ENCODE data around the gene CFP. TPM values are rescaled to one million over a fixed set of nuclear protein-coding genes. Genes with fewer than 3 reads are reported as not detected.
A peak's percentile ranks its signal among the peaks of the same experiment; 100 is the strongest.

The CFP gene
- total RNA-seq, 1 donor, result under 0.01 TPM

DNA sequence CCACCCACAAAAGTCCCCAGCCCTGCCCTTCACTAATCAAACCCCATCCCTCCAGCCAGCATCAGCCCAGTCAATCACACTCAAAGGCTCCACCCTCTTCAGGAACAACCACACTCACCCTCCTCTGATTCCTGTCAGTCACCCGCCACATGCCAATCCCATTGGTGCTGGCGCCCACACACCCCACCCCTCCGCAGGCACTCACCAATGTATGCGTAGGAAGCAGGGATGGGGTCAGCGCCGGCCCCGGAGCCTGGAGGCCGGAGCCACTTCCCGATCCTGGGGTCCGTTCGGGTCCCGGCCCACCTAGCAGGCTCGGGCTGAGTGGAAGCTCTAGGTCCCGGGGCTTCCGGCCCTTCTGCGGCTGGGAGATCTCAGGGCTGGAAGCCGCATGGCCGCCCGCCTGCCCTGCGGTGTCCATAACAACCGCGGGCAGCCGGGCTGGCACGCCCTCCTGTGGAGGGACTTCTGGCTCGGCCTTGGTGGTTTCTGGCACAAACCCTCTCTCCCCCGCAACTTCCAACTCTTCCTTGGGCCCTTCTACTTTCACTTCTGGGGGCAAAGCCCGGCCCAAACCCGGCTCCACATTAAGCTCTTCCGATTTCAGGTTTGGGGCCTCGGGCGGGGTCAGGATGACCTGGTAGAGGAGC is 7.9 kb upstream of the CFP start:
- TF ChIP-seq, protein P1, sequence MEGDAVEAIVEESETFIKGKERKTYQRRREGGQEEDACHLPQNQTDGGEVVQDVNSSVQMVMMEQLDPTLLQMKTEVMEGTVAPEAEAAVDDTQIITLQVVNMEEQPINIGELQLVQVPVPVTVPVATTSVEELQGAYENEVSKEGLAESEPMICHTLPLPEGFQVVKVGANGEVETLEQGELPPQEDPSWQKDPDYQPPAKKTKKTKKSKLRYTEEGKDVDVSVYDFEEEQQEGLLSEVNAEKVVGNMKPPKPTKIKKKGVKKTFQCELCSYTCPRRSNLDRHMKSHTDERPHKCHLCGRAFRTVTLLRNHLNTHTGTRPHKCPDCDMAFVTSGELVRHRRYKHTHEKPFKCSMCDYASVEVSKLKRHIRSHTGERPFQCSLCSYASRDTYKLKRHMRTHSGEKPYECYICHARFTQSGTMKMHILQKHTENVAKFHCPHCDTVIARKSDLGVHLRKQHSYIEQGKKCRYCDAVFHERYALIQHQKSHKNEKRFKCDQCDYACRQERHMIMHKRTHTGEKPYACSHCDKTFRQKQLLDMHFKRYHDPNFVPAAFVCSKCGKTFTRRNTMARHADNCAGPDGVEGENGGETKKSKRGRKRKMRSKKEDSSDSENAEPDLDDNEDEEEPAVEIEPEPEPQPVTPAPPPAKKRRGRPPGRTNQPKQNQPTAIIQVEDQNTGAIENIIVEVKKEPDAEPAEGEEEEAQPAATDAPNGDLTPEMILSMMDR (IDR thresholded peaks at IDR 0.05; ENCODE audit: insufficient read depth, low read depth, low read length), result no peak
- H3K4me3 ChIP-seq (ENCODE audit: low read depth, low read length), result no peak overlapping the region
- no peak for DNase-seq (ENCODE audit: low read depth)

DNA sequence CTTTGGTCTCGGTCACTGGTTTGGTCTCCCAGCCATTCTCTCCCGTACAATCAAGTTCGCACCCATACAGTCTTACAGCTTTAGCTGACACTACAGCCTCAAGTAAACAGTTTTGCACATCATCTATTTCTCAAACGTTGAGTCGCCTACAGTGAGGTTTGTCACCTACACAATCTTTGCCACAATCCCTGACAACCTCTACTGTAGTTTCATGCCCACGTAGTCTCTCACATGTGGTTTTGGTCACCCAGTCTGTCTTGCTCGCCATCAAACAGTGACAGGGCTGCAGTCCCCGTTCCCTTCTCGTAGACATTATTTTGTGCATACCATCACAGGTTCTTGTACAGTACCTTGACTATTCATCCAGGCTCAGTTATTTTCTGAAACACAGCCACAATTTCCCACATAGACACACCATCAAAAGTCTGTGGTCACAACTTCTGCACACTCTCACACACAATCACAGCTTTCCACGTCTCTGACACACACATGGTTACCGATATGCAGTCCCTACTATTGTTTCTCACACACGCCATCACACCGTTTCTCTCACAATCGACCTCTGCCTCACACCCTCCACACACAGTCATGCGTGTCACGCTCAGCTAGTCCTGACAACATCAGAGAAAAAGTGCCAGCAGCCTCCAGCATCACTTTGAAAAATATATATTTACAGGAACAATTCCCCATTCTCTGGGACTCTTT is 5.3 kb upstream of the CFP start:
- DNase-seq (ENCODE audit: low read depth), result no peak
- no peak overlapping the region for H3K4me3 ChIP-seq (ENCODE audit: low read depth, low read length)
- TF ChIP-seq, protein P1 (IDR thresholded peaks at IDR 0.05; ENCODE audit: insufficient read depth, low read depth, low read length), result no peak

DNA sequence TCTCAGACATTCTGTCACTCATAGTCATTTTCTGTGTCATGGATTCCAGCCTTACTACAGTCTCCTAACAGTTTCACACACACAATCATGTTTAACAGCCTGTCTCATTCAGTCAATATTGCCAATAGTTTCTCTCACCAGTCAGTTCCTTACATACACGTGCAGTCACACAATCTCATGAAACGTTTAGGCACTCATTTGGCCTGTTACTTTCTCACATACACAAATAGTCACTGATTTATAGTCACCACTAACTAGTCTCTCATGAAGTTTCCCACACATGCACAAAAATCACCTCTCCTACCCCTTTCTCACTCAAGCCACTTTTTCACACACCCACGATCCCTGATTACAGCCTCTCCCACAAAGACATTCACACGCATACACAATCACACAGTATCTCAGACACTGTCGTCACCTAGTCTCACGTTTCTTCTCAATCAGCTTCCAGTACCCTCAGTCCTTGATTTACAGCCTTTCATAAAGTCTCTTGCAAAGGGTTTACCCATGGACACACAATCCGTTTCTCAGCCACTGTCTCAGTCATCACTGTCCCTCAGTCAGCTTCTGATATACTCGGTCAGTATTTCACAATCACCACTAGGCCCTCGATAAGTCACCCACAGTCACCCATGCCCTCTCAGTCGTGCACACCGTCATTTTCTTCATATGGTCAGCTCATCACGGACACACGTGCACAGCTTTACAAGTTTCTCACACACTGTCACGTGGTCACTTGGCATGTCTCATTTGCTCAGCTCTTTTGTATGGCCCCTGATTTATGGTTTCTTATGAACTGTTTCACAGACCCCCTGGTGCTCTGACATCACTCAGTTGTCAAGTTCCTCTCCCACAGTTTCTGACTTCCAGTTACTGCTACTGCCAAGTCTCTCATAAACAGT is 4.2 kb upstream of the CFP start:
- DNase-seq (ENCODE audit: low read depth), result peak; percentile 12
- no peak overlapping the region for H3K4me3 ChIP-seq (ENCODE audit: low read depth, low read length)
- TF ChIP-seq, protein P1 (IDR thresholded peaks at IDR 0.05; ENCODE audit: insufficient read depth, low read depth, low read length), result no peak

DNA sequence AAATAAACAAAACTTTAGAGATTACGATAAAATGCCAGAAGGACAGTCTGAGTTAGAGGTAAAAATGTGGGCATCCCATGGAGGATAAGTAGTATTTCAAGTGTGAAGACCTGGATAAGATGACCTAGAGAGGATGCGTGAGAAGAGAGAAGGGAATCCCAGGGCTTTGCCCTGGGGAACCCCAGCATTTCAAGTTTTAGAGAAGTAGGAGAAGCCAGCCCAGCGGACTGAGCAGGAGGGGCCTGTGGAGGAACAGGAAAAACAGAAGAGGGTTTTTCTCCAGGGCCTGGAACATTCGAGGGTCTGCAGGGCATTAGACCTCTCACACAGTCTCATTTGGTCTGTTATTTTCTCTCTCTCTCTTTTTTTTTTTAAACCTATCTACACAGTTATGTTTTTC is 2.9 kb upstream of the CFP start:
- H3K4me3 ChIP-seq (ENCODE audit: low read depth, low read length), result no peak overlapping the region
- TF ChIP-seq, protein P1 (IDR thresholded peaks at IDR 0.05; ENCODE audit: insufficient read depth, low read depth, low read length), result no peak
- no peak for DNase-seq (ENCODE audit: low read depth)

DNA sequence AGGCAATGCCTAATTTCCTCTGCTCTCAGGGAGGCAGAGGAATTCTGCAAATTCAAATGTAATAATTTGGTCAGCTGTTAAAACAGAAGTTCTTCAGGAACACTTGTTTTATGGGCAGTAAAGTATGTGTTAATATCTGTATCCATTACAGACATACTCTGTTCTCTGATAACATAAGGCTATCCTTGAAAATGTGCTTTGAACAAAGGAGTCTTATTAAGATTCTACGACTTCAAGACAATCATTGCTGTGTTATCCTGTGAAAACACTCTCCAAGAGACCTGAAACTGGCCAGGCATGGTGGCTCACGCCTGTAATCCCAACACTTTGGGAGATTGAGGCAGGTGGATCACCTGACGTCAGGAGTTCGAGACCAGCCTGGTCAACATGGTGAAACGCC is 1.9 kb upstream of the CFP start:
- DNase-seq (ENCODE audit: low read depth), result no peak
- TF ChIP-seq, protein P1 (IDR thresholded peaks at IDR 0.05; ENCODE audit: insufficient read depth, low read depth, low read length), result no peak

DNA sequence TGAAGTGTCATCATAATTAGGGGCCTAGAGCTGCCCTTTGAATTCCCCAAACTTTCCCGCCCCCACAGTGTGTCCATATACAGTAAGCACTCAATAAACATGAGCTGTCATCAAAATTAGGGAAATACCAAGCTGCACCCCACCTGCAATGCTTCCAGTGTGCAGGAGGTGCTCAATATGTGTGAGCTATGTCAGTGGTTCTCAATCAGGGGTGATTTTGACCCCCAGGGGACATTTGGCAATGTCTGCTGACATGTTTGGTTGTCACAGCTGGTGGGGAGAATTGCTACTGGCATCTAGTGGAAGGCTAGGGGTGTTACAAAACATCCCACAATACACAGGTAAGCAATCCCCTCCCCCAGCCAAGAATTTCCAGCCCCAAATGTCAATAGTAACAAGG is 748 bp downstream of the CFP start:
- TF ChIP-seq, protein P1 (IDR thresholded peaks at IDR 0.05; ENCODE audit: insufficient read depth, low read depth, low read length), result peak; percentile 15
- no peak overlapping the region for H3K4me3 ChIP-seq (ENCODE audit: low read depth, low read length)
- DNase-seq (ENCODE audit: low read depth), result no peak

More for the DNA sequence above, 1.9 kb upstream of the CFP start:
- H3K4me3 ChIP-seq (ENCODE audit: low read depth, low read length), result no peak overlapping the region
